ENCODE results near the gene C2orf92.

DNA sequence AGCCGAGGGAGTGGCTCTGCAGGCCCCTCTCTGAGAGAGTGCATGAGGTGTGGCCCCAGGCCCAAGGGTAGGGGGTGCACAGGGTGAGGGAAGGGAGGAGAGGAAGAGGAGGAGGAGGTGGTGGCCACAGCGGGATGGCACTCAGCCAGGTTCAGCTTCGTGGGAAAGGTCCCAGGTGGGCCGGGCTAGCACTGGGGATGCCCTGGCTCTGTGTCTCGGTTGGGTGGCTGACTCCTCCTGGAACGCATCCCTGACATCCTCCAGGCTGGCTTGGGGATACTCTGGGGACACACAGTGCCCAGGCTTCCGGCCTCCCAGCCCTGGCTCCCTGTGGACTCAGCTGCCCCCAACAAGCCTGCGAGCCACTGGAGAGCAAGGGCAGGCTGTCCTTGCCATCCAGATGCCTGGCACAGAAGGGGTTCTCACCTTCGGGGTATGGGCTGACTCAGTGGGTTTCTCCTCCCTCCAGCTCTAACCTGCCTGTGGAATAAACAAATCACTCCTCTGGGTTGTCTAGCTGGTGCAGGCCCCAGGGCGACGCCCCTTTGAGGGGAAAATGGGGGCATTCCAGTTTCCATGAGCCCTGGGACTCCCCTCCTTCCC is 43.3 kb downstream of the C2orf92 start:
- TF ChIP-seq, protein P1, sequence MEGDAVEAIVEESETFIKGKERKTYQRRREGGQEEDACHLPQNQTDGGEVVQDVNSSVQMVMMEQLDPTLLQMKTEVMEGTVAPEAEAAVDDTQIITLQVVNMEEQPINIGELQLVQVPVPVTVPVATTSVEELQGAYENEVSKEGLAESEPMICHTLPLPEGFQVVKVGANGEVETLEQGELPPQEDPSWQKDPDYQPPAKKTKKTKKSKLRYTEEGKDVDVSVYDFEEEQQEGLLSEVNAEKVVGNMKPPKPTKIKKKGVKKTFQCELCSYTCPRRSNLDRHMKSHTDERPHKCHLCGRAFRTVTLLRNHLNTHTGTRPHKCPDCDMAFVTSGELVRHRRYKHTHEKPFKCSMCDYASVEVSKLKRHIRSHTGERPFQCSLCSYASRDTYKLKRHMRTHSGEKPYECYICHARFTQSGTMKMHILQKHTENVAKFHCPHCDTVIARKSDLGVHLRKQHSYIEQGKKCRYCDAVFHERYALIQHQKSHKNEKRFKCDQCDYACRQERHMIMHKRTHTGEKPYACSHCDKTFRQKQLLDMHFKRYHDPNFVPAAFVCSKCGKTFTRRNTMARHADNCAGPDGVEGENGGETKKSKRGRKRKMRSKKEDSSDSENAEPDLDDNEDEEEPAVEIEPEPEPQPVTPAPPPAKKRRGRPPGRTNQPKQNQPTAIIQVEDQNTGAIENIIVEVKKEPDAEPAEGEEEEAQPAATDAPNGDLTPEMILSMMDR (IDR thresholded peaks at IDR 0.05) = no peak
- no peak for TF ChIP-seq POLR2A (IDR thresholded peaks at IDR 0.05)
- TF ChIP-seq POLR2AphosphoS5 (IDR thresholded peaks at IDR 0.05) = no peak
